ENCODE measurements around the gene SETD5. TPM values are rescaled to one million over a fixed set of nuclear protein-coding genes. Genes with fewer than 3 reads are reported as not detected.

Gene SETD5
- total and polyA plus RNA-seq, 2 donors (not counting 1 experiment from before 2014, with no cell fraction given) = 53.7 to 62.5 TPM

DNA sequence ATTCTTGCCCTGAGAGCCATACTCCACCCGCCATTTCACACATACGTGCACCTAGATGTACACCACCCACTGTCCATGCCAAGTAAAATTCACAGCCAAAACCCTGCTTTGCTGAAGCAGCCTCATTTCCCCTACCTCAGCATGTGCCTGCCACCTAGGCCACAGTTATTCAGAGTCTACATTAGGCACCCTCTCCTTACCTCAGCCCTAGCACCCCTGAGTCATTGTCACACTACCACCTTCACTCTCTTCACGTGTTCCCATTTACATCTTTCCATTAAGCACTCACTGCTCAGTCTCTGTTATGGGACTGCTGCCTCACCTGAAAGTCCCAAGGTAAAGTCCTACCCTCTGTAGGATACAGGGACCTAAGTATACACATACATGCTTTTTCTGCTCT, 70.0 kb downstream of the SETD5 start:
- H3K79me2 ChIP-seq (ENCODE audit: control insufficient read depth, insufficient read depth, low read length) = peaks cover 15% of the 10 kb centered on the region

DNA sequence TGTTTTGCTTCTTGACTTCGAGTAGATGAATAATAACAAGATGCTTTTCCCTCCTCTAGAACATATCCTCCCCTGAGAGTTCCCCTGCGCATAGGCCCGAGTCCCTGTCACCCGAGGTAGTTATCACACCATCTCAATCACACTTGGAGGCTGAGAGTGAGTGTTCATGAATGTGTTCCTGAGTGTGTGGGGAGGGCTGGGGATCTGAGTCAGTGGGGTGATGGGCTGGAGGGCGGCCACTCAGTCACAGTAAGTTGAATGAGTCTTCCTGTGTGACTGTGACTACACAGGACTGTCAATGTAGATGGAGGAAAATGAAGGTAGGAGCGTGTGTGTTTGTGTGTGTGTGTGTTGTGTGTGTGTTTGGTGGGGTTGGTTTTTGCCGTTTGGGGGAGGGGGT, 71.0 kb downstream of the SETD5 start:
- no peak overlapping the region for H3K4me2 ChIP-seq (ENCODE audit: extremely low read depth, insufficient read depth, low read length)
- H3K36me3 ChIP-seq (ENCODE audit: control insufficient read depth, insufficient read depth, low read length) = peaks cover 27% of the 10 kb centered on the region
- H3K27me3 ChIP-seq (ENCODE audit: control insufficient read depth, insufficient read depth, low read length) = no peaks in the 10 kb centered on the region
- H2AFZ ChIP-seq (ENCODE audit: low read length) = no peak overlapping the region
- H3K79me2 ChIP-seq (ENCODE audit: control insufficient read depth, insufficient read depth, low read length) = peaks cover 15% of the 10 kb centered on the region
- no peak overlapping the region for H3K9ac ChIP-seq (ENCODE audit: insufficient read depth, low read length)
- H3K9me3 ChIP-seq (ENCODE audit: control insufficient read depth, insufficient read depth, low read depth, low read length) = no peaks in the 10 kb centered on the region
- no peaks in the 10 kb centered on the region for H4K20me1 ChIP-seq (ENCODE audit: control insufficient read depth, extremely low read depth, insufficient read depth, low read length)
- H3K27ac ChIP-seq (ENCODE audit: insufficient read depth, low read length) = no peak overlapping the region
- peak in 1 of 2 donors; percentile 9 for DNase-seq (ENCODE audit: low read depth in 2 of 2)
- H3K4me3 ChIP-seq (replicated peaks in 1 of 4; ENCODE audit: control extremely low read depth in 1 of 4, insufficient read depth in 1 of 4, low read depth in 3 of 4, low read length in 4 of 4) = no peak overlapping the region
- no peaks in the 10 kb centered on the region for H3K4me1 ChIP-seq (ENCODE audit: control insufficient read depth, extremely low read depth, insufficient read depth, low read length)
- TF ChIP-seq, protein P1, sequence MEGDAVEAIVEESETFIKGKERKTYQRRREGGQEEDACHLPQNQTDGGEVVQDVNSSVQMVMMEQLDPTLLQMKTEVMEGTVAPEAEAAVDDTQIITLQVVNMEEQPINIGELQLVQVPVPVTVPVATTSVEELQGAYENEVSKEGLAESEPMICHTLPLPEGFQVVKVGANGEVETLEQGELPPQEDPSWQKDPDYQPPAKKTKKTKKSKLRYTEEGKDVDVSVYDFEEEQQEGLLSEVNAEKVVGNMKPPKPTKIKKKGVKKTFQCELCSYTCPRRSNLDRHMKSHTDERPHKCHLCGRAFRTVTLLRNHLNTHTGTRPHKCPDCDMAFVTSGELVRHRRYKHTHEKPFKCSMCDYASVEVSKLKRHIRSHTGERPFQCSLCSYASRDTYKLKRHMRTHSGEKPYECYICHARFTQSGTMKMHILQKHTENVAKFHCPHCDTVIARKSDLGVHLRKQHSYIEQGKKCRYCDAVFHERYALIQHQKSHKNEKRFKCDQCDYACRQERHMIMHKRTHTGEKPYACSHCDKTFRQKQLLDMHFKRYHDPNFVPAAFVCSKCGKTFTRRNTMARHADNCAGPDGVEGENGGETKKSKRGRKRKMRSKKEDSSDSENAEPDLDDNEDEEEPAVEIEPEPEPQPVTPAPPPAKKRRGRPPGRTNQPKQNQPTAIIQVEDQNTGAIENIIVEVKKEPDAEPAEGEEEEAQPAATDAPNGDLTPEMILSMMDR (conservative IDR thresholded peaks at IDR 0.05 in 1 of 2, IDR thresholded peaks at IDR 0.05 in 1 of 2; ENCODE audit: low read depth in 1 of 2, low read length in 2 of 2) = no peak
- TF ChIP-seq EZH2 (IDR thresholded peaks at IDR 0.05; ENCODE audit: low read length, missing control alignments) = no peak

More for the DNA sequence above, 70.0 kb downstream of the SETD5 start:
- DNase-seq (ENCODE audit: low read depth in 2 of 2) = no peak
- Histone ChIP-seq H3K9ac (ENCODE audit: insufficient read depth, low read length) (no peak overlapping the region), H3K4me1 (ENCODE audit: control insufficient read depth, extremely low read depth, insufficient read depth, low read length) (no peaks in the 10 kb centered on the region), H2AFZ (ENCODE audit: low read length) (no peak overlapping the region), H3K27me3 (ENCODE audit: control insufficient read depth, insufficient read depth, low read length) (no peaks in the 10 kb centered on the region), H3K36me3 (ENCODE audit: control insufficient read depth, insufficient read depth, low read length) (peaks cover 22% of the 10 kb centered on the region), H3K9me3 (ENCODE audit: control insufficient read depth, insufficient read depth, low read depth, low read length) (no peaks in the 10 kb centered on the region), H3K4me2 (ENCODE audit: extremely low read depth, insufficient read depth, low read length) (no peak overlapping the region), H3K27ac (ENCODE audit: insufficient read depth, low read length) (no peak overlapping the region), H4K20me1 (ENCODE audit: control insufficient read depth, extremely low read depth, insufficient read depth, low read length) (no peaks in the 10 kb centered on the region), H3K4me3 (replicated peaks in 1 of 4; ENCODE audit: control extremely low read depth in 1 of 4, insufficient read depth in 1 of 4, low read depth in 3 of 4, low read length in 4 of 4) (no peak overlapping the region)
- no peak for TF ChIP-seq EZH2 (IDR thresholded peaks at IDR 0.05; ENCODE audit: low read length, missing control alignments)
- TF ChIP-seq, protein P1 (conservative IDR thresholded peaks at IDR 0.05 in 1 of 2, IDR thresholded peaks at IDR 0.05 in 1 of 2; ENCODE audit: low read depth in 1 of 2, low read length in 2 of 2) = no peak

DNA sequence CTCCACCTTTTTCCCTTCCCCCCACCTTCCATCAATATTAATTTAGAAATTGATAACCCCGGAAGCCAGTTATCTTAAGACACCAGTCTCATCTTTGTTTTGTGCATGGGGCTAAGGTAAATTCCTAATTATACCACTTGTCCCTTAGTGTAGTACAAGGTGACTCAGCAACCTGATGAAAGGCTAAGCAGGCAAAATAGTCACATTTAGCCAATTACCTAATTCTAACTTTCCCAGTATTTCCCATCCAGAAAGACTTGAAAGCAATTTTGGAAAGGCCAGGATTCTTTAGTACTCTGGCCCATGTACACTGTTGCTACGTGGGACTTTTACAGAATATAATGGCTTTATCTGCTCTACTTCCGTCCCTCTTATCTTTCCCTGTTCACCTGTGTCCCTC, 72.6 kb downstream of the SETD5 start:
- DNase-seq (ENCODE audit: low read depth in 2 of 2) = no peak
- Histone ChIP-seq H4K20me1 (ENCODE audit: control insufficient read depth, extremely low read depth, insufficient read depth, low read length) (no peaks in the 10 kb centered on the region), H3K4me2 (ENCODE audit: extremely low read depth, insufficient read depth, low read length) (no peak overlapping the region), H2AFZ (ENCODE audit: low read length) (no peak overlapping the region), H3K9ac (ENCODE audit: insufficient read depth, low read length) (no peak overlapping the region), H3K9me3 (ENCODE audit: control insufficient read depth, insufficient read depth, low read depth, low read length) (no peaks in the 10 kb centered on the region), H3K27ac (ENCODE audit: insufficient read depth, low read length) (no peak overlapping the region), H3K36me3 (ENCODE audit: control insufficient read depth, insufficient read depth, low read length) (peaks cover 31% of the 10 kb centered on the region), H3K4me3 (replicated peaks in 1 of 4; ENCODE audit: control extremely low read depth in 1 of 4, insufficient read depth in 1 of 4, low read depth in 3 of 4, low read length in 4 of 4) (no peak overlapping the region), H3K4me1 (ENCODE audit: control insufficient read depth, extremely low read depth, insufficient read depth, low read length) (no peaks in the 10 kb centered on the region), H3K27me3 (ENCODE audit: control insufficient read depth, insufficient read depth, low read length) (no peaks in the 10 kb centered on the region), H3K79me2 (ENCODE audit: control insufficient read depth, insufficient read depth, low read length) (peaks cover 15% of the 10 kb centered on the region)
- TF ChIP-seq, protein P1 (conservative IDR thresholded peaks at IDR 0.05 in 1 of 2, IDR thresholded peaks at IDR 0.05 in 1 of 2; ENCODE audit: low read depth in 1 of 2, low read length in 2 of 2) = no peak
- no peak for TF ChIP-seq EZH2 (IDR thresholded peaks at IDR 0.05; ENCODE audit: low read length, missing control alignments)

Measured in fibroblast of lung (primary cell).